CD14-positive monocyte (primary cell): ENCODE data around the gene SEPTIN5. TPM values are rescaled to one million over a fixed set of nuclear protein-coding genes. Genes with fewer than 3 reads are reported as not detected.
A peak's percentile ranks its signal among the peaks of the same experiment; 100 is the strongest.

Source experiments
- DNase-seq, 3 donors: peaks; one replicate each; pipeline ENCODE4 v3.0.0-alpha.2; 2011 to 2022
- H2AFZ ChIP-seq: 2 replicates; pipeline ENCODE4 v1.6.0; 2012; ENCODE audit warnings: mild to moderate bottlenecking, low read depth, low read length, inconsistent platforms; ENCODE audit not compliant: insufficient read depth, poor library complexity, severe bottlenecking
- H3K27ac ChIP-seq, 2 donors: 1 replicate in 1 of 2; 2 replicates in 1 of 2; pipeline ENCODE4 v1.5.1; 2012 to 2013; ENCODE audit warnings: low read length in 2 of 2, control low read depth in 1 of 2, inconsistent platforms in 1 of 2, low read depth in 1 of 2, mild to moderate bottlenecking in 1 of 2
- H3K27me3 ChIP-seq, 2 donors: one replicate each; pipeline versions ENCODE4 v1.6.0 to v1.6.1; 2011 to 2013; ENCODE audit warnings: low read length in 2 of 2; ENCODE audit not compliant: control insufficient read depth in 2 of 2, insufficient read depth in 2 of 2
- H3K36me3 ChIP-seq, 2 donors: replicated peaks in 1 of 2; 1 replicate in 1 of 2; 2 replicates in 1 of 2; pipeline versions ENCODE4 v1.5.1 to v1.6.1; 2012 to 2013; ENCODE audit warnings: low read length in 2 of 2, control low read depth in 1 of 2, inconsistent platforms in 1 of 2, mild to moderate bottlenecking in 1 of 2; ENCODE audit not compliant: insufficient read depth in 2 of 2, control insufficient read depth in 1 of 2
- H3K4me1 ChIP-seq, 2 donors: 1 replicate in 1 of 2; 2 replicates in 1 of 2; pipeline versions ENCODE4 v1.5.1 to v1.6.1; 2012 to 2013; ENCODE audit warnings: low read length in 2 of 2, control low read depth in 1 of 2, inconsistent platforms in 1 of 2, mild to moderate bottlenecking in 1 of 2, moderate library complexity in 1 of 2; ENCODE audit not compliant: insufficient read depth in 2 of 2, control insufficient read depth in 1 of 2
- H3K4me2 ChIP-seq: replicated peaks from 2 replicates; pipeline ENCODE3; 2012; ENCODE audit warnings: low read length, moderate library complexity, mild to moderate bottlenecking; ENCODE audit not compliant: poor library complexity, severe bottlenecking; ENCODE audit errors: extremely low read depth
- H3K4me3 ChIP-seq, 3 experiments: fragments of 200-600 bp in 1 of 3; sonication (generic) in 1 of 3; replicated peaks in 1 of 3; 1 replicate in 2 of 3; 2 replicates in 1 of 3; pipeline ENCODE4 v1.5.1; 2011 to 2013; ENCODE audit warnings: low read length in 3 of 3, mild to moderate bottlenecking in 3 of 3, control low read depth in 2 of 3, low read depth in 2 of 3, inconsistent platforms in 1 of 3, moderate library complexity in 1 of 3
- H3K79me2 ChIP-seq: 2 replicates; pipeline ENCODE4 v1.6.0; 2012; ENCODE audit warnings: mild to moderate bottlenecking, control low read depth, inconsistent platforms, low read length, moderate library complexity; ENCODE audit not compliant: insufficient read depth
- H3K9ac ChIP-seq: 2 replicates; pipeline ENCODE4 v1.6.0; 2017; ENCODE audit warnings: low read length, mild to moderate bottlenecking; ENCODE audit not compliant: insufficient read depth, poor library complexity, severe bottlenecking
- H3K9me3 ChIP-seq, 2 donors: replicated peaks in 1 of 2; 1 replicate in 1 of 2; 2 replicates in 1 of 2; pipeline versions ENCODE4 v1.5.1 to v1.6.1; 2012 to 2013; ENCODE audit warnings: low read length in 2 of 2, control low read depth in 1 of 2; ENCODE audit not compliant: control insufficient read depth in 1 of 2, insufficient read depth in 1 of 2
- H4K20me1 ChIP-seq: 2 replicates; pipeline ENCODE4 v1.6.0; 2012; ENCODE audit warnings: mild to moderate bottlenecking, low read length, control low read depth, moderate library complexity; ENCODE audit not compliant: insufficient read depth
- H3K27ac Mint-ChIP-seq, 7 donors: one replicate each; pipeline ENCODE4 v1.8.0; 2020; ENCODE audit warnings: mild to moderate bottlenecking in 7 of 7, mixed read lengths in 7 of 7, moderate library complexity in 6 of 7, inconsistent platforms in 2 of 7
- H3K27me3 Mint-ChIP-seq, 3 donors: one replicate each; pipeline ENCODE4 v1.8.0; 2021 to 2022; ENCODE audit warnings: low read depth in 3 of 3, mild to moderate bottlenecking in 3 of 3, mixed read lengths in 3 of 3, moderate library complexity in 3 of 3, inconsistent platforms in 1 of 3
- H3K36me3 Mint-ChIP-seq, 2 donors: one replicate each; pipeline ENCODE4 v1.8.0; 2020; ENCODE audit warnings: mixed read lengths in 2 of 2, inconsistent platforms in 1 of 2, mild to moderate bottlenecking in 1 of 2
- H3K4me1 Mint-ChIP-seq: one replicate; pipeline ENCODE4 v1.8.0; 2020; ENCODE audit warnings: mild to moderate bottlenecking, mixed read lengths
- H3K4me3 Mint-ChIP-seq, 2 donors: one replicate each; pipeline ENCODE4 v1.8.0; 2020; ENCODE audit warnings: mild to moderate bottlenecking in 2 of 2, mixed read lengths in 2 of 2, moderate library complexity in 1 of 2
- H3K9me3 Mint-ChIP-seq, 7 donors: one replicate each; pipeline ENCODE4 v1.8.0; 2020 to 2022; ENCODE audit warnings: mixed read lengths in 7 of 7, mild to moderate bottlenecking in 6 of 7, moderate library complexity in 6 of 7, inconsistent platforms in 2 of 7
- CTCF ChIP-seq: fragments of 200-600 bp; IDR thresholded peaks from one replicate; pipeline ENCODE4 v1.8.0; 2022; ENCODE audit warnings: antibody characterized with exemption, mild to moderate bottlenecking
- WGBS: methylation state at CpG from one replicate; pipeline ENCODE4 v1.1.5; 2013; ENCODE audit warnings: missing lambda C conversion rate; ENCODE audit not compliant: insufficient coverage; 5-methylcytosine and 5-hydroxymethylcytosine counted together
- intact Hi-C, 2 donors: fragments of 100-400 bp; cut with micrococcal nuclease; formaldehyde crosslinking; loops; one replicate each; pipeline versions ENCODE4 v1.15.0 to v1.15.1; 2023
- polyA plus RNA-seq, 3 donors: library from polyadenylated mRNA; depleted of rRNA in 1 of 3; unstranded in 2 of 3; stranded (reverse) in 1 of 3; fragments of 300-500 nt in 2 of 3; fragments of >200 nt in 1 of 3; fragmentation: Illumina TruSeq in 2 of 3; gene quantifications; 1 replicate in 2 of 3; 2 replicates in 1 of 3; pipeline ENCODE4 v1.2.3, GENCODE V29; 2012 to 2021

SEPTIN5 gene
- polyA plus RNA-seq, 3 donors = 0.50 to 0.64 TPM; not detected in 1

GRCh38 chr22:19680287-19680881 is 33.9 kb upstream of the SEPTIN5 start:
- no peak for TF ChIP-seq CTCF
- no peaks in the 10 kb centered on the region for H4K20me1 ChIP-seq
- no peaks in the 10 kb centered on the region for H3K9me3 ChIP-seq
- no peaks in the 10 kb centered on the region for H3K36me3 ChIP-seq
- Mint-ChIP-seq H3K4me3 (no peak overlapping the region), H3K36me3 (no peaks in the 10 kb centered on the region), H3K9me3 (peaks cover 0 to 2% (median 0%) of the 10 kb centered on the region in 7 donors), H3K27ac (peak overlapping the region in 2 of 7 donors; percentile 6 to 11), H3K27me3 (peaks cover 12 to 15% (median 14%) of the 10 kb centered on the region in 3 donors), H3K4me1 (peaks cover 8% of the 10 kb centered on the region)
- H3K9ac ChIP-seq = no peak overlapping the region
- no peak overlapping the region for H3K27ac ChIP-seq
- no peak overlapping the region for H3K4me3 ChIP-seq
- DNase-seq = no peak
- intact Hi-C loops = loop anchor here in 1 of 2 donors (5.0 kb wide), 1 partner anchor 37 kb away; no protein-coding TSS in a partner anchor
- no peaks in the 10 kb centered on the region for H3K79me2 ChIP-seq
- H3K27me3 ChIP-seq = no peaks in the 10 kb centered on the region
- no peak overlapping the region for H3K4me2 ChIP-seq
- no peak overlapping the region for H2AFZ ChIP-seq
- WGBS = 99% methylated on average over 9 of the region's 16 CpGs
- H3K4me1 ChIP-seq = no peaks in the 10 kb centered on the region

DNA sequence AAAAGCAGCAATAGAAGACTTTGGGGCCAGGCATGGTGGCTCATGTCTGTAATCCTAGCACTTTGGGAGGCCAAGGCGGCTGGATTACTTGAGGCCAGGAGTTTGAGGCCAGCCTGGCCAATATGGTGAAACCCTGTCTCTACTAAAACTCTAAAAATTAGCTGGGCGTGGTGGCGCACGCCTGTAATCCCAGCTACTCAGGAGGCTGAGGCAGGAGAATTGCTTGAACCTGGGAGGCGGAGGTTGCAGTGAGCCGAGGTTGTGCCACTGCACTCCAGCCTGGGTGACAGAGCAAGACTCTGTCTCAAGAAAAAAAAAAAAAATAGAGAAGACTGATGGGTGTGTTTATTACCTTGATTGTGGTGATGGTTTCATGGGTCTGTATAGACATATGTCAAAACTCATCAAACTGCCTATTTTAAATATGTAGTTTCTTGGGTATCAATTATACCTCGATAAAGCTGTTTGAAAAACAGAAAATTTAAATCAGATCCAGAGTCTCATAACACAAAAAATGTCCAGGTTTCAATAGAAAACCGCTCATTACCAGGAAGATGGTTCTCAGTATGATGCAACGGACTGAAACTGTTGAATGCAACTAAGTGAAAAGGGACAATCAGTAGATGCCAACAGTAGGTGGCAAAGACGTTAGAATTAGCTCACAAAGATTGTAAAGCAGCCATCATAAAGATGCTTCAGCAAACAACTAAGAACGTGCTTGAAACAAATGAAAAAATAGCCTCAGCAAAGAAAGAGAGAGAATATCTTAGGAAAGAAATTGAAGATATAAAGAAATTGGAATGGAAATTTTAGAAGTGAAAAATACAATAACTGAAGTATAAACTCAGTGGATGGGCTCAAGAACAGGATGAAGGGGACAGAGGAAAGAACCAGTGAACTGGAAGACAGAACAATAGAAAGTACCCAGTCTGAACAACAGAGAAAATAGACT is 33.1 kb upstream of the SEPTIN5 start:
- Histone ChIP-seq H3K9ac (no peak overlapping the region), H3K79me2 (no peaks in the 10 kb centered on the region), H3K4me3 (no peak overlapping the region), H3K36me3 (no peaks in the 10 kb centered on the region), H4K20me1 (no peaks in the 10 kb centered on the region), H3K27me3 (no peaks in the 10 kb centered on the region), H3K27ac (no peak overlapping the region), H3K9me3 (no peaks in the 10 kb centered on the region), H3K4me2 (no peak overlapping the region), H2AFZ (no peak overlapping the region), H3K4me1 (no peaks in the 10 kb centered on the region)
- H3K4me1 Mint-ChIP-seq = peaks cover 10% of the 10 kb centered on the region
- H3K9me3 Mint-ChIP-seq = peaks cover 0 to 2% (median 0%) of the 10 kb centered on the region in 7 donors
- WGBS = 93% methylated on average over 2 of the region's 11 CpGs
- peak overlapping the region in 1 of 7 donors; percentile 1 for H3K27ac Mint-ChIP-seq
- TF ChIP-seq CTCF = no peak
- intact Hi-C loops = loop anchor here in 1 of 2 donors (5.0 kb wide), 1 partner anchor 36 kb away; no protein-coding TSS in a partner anchor
- H3K36me3 Mint-ChIP-seq = no peaks in the 10 kb centered on the region
- peaks cover 12 to 14% (median 13%) of the 10 kb centered on the region in 3 donors for H3K27me3 Mint-ChIP-seq
- no peak overlapping the region for H3K4me3 Mint-ChIP-seq
- DNase-seq = no peak
